CD4-positive, alpha-beta memory T cell (primary cell): ENCODE data around the gene PTOV1. TPM values are rescaled to one million over a fixed set of nuclear protein-coding genes. Genes with fewer than 3 reads are reported as not detected.

Experiments
- CTCF ChIA-PET: fragments of 350-600 bp; sonication (Branson Sonifier 250); formaldehyde crosslinking; loops from one replicate; lab custom pipeline; 2021; ENCODE audit warnings: inconsistent platforms; ENCODE audit not compliant: partially characterized antibody; lab: Charles Lee
- POLR2A ChIA-PET: fragments of 350-600 bp; sonication (Branson Sonifier 250); formaldehyde crosslinking; loops from one replicate; lab custom pipeline; 2021; ENCODE audit not compliant: partially characterized antibody; lab: Charles Lee
- DNase-seq, 5 donors: peaks; one replicate each; pipeline versions ENCODE4 v3.0.0 to v3.0.0-alpha.2; 2020 to 2022; ENCODE audit warnings: mixed read lengths in 1 of 5
- H3K27ac ChIP-seq: one replicate; pipeline ENCODE4 v1.7.0; 2013; ENCODE audit warnings: low read depth, low read length
- H3K27me3 ChIP-seq: 2 replicates; pipeline ENCODE4 v1.7.0; 2013; ENCODE audit warnings: mild to moderate bottlenecking, low read length, moderate library complexity; ENCODE audit not compliant: insufficient read depth
- H3K36me3 ChIP-seq: 2 replicates; pipeline ENCODE4 v1.7.0; 2013; ENCODE audit warnings: mild to moderate bottlenecking, low read length, moderate library complexity; ENCODE audit not compliant: insufficient read depth
- H3K4me1 ChIP-seq: 2 replicates; pipeline ENCODE4 v1.7.0; 2013; ENCODE audit warnings: mild to moderate bottlenecking, low read length, moderate library complexity; ENCODE audit not compliant: insufficient read depth
- H3K4me3 ChIP-seq, 2 donors: one replicate each; pipeline ENCODE4 v1.7.0; 2013; ENCODE audit warnings: low read length in 2 of 2, mild to moderate bottlenecking in 1 of 2
- H3K9me3 ChIP-seq, 2 donors: one replicate each; pipeline ENCODE4 v1.7.0; 2013; ENCODE audit warnings: low read length in 2 of 2, control low read depth in 1 of 2; ENCODE audit not compliant: control insufficient read depth in 1 of 2
- H3K27ac Mint-ChIP-seq, 7 donors: one replicate each; pipeline ENCODE4 v1.8.0; 2020 to 2021; ENCODE audit warnings: mixed read lengths in 7 of 7, mild to moderate bottlenecking in 6 of 7, inconsistent platforms in 3 of 7, moderate library complexity in 3 of 7
- H3K27me3 Mint-ChIP-seq, 2 donors: one replicate each; pipeline ENCODE4 v1.8.0; 2020 to 2021; ENCODE audit warnings: mixed read lengths in 2 of 2
- H3K36me3 Mint-ChIP-seq, 2 donors: one replicate each; pipeline ENCODE4 v1.8.0; 2020 to 2021; ENCODE audit warnings: mixed read lengths in 2 of 2, inconsistent platforms in 1 of 2, mild to moderate bottlenecking in 1 of 2
- H3K4me1 Mint-ChIP-seq, 4 donors: one replicate each; pipeline ENCODE4 v1.8.0; 2020 to 2021; ENCODE audit warnings: mixed read lengths in 4 of 4, mild to moderate bottlenecking in 1 of 4
- H3K4me3 Mint-ChIP-seq, 8 donors: one replicate each; pipeline ENCODE4 v1.8.0; 2020 to 2021; ENCODE audit warnings: mixed read lengths in 8 of 8, mild to moderate bottlenecking in 7 of 8, moderate library complexity in 6 of 8, inconsistent platforms in 3 of 8
- H3K9me3 Mint-ChIP-seq, 8 donors: one replicate each; pipeline ENCODE4 v1.8.0; 2020 to 2021; ENCODE audit warnings: mixed read lengths in 8 of 8, mild to moderate bottlenecking in 5 of 8, inconsistent platforms in 3 of 8, moderate library complexity in 1 of 8
- intact Hi-C: fragments of 100-400 bp; cut with micrococcal nuclease; formaldehyde crosslinking; loops from one replicate; pipeline ENCODE4 v1.15.1; 2023
- polyA plus RNA-seq, 2 donors: library from polyadenylated mRNA; unstranded; fragments of 300-500 nt; fragmentation: Illumina TruSeq; gene quantifications; one replicate each; pipeline ENCODE4 v1.2.3, GENCODE V29; 2021
- total RNA-seq, 2 experiments: library from RNA; stranded (reverse); gene quantifications; one replicate each; pipeline ENCODE4 v1.2.3, GENCODE V29; 2021

PTOV1 gene
- total and polyA plus RNA-seq, 4 experiments from 2014 or later = 40.7 to 156 (median 104) TPM

DNA sequence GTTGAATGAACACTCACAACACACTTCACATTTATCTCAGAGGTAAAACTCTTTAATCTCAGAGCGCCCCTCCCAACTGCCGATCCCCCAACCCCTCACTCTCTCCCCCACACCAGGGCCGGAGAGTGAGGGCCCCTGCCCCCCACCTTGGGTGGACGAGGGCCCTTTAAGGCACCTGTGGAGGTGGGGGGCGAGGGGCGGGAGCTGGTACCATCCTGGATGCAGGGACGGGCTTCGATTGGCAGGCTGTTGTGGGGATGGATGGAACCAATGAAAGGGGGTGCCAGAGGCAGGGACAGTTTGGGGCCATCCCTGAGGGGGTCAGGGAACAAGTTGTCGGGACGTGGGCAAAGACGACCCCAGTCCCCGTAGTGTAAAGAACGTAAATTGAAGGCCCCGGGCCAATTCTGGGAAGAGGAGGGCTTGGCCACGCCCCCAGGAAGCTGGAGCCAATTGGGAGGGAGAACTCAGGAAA lies 18.1 kb downstream of the PTOV1 start:
- Mint-ChIP-seq H3K4me3 (no peak overlapping the region), H3K9me3 (peaks cover 0 to 3% (median 0%) of the 10 kb centered on the region in 8 donors), H3K27me3 (no peaks in the 10 kb centered on the region), H3K27ac (no peak overlapping the region), H3K36me3 (peaks cover 0 to 24% of the 10 kb centered on the region in 2 donors), H3K4me1 (peaks cover 15 to 47% (median 21%) of the 10 kb centered on the region in 4 donors)
- intact Hi-C loops = loop anchor here (1.0 to 5.0 kb wide), 4 partner anchors 8 to 1547 kb away; partner anchors contain the start of genes AKT1S1, FUZ, RRAS and TBC1D17
- Histone ChIP-seq H3K27ac (peak overlapping the region; percentile 66), H3K4me1 (peaks cover 53% of the 10 kb centered on the region), H3K9me3 (no peaks in the 10 kb centered on the region), H3K4me3 (peak overlapping the region; percentile 47 to 70), H3K27me3 (no peaks in the 10 kb centered on the region), H3K36me3 (peaks cover 11% of the 10 kb centered on the region)
- POLR2A ChIA-PET = interaction anchor here (0.5 to 9.1 kb wide), 26 partner anchors 8 to 994 kb away, joined by 3 to 173 read pairs (median 4); partner anchors contain the start of genes AKT1S1, AP2A1, ATF5 and FUZ
- CTCF ChIA-PET = interaction anchor here (0.6 to 2.8 kb wide), 4 partner anchors 60 to 323 kb away, joined by 4 to 10 read pairs (median 4); partner anchors contain the start of genes ATF5 and NUP62
- no peak for DNase-seq

DNA sequence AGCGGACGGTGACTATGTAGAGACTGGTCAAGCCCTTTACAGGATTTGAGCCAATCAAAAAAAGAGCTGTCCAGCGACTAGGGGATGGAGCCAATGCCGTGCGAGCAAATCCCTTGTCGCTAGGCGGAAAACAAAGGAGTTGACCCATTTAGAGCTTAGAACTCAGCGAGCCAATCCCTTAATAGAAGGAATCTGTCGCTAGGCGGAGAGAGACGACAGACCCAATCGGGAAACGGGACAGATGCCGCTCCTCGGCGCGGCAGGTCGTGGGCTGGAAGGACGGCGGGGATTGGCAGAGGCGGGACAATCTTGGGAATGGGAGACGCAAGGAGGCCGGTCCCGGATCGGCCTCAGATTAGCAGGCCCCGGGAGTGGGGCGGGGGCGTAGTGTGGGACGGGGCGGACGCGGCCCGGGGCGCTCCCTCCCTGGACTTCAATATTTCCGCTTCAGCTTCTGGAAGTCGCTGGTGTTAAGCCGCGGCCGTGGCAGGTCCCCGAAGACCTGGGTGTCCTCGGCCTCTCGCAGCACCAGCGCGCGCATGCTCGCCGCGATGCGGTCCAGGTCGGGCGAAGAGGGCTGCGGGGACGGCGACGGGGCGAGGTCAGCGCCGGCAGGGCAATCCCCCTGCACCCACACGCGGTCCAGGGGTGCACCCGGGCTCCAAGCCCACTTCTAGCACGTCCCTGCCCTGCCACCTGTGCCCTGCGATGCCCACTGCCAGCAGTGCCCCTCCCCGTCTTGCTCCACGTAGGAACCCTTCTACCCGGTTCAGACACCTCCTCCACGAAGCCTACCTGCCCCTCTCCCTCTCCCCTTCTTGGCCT lies 18.7 kb downstream of the PTOV1 start:
- H3K36me3 Mint-ChIP-seq = peaks cover 0 to 18% of the 10 kb centered on the region in 2 donors
- H3K4me1 Mint-ChIP-seq = peaks cover 17 to 43% (median 23%) of the 10 kb centered on the region in 4 donors
- H3K27me3 ChIP-seq = no peaks in the 10 kb centered on the region
- H3K27ac Mint-ChIP-seq = peak overlapping the region in 5 of 7 donors; percentile 88 to 94 (median 92)
- peak overlapping the region in 3 of 8 donors; percentile 78 to 87 (median 81) for H3K4me3 Mint-ChIP-seq
- H3K4me1 ChIP-seq = peaks cover 53% of the 10 kb centered on the region
- peaks cover 4% of the 10 kb centered on the region for H3K36me3 ChIP-seq
- H3K27me3 Mint-ChIP-seq = no peaks in the 10 kb centered on the region
- POLR2A ChIA-PET = interaction anchor here (0.5 to 9.1 kb wide), 24 partner anchors 7 to 995 kb away, joined by 3 to 173 read pairs (median 4); partner anchors contain the start of genes AKT1S1, AP2A1, ATF5 and FUZ
- peak; percentile 92 to 94 (median 92) for DNase-seq
- peaks cover 0 to 3% (median 0%) of the 10 kb centered on the region in 8 donors for H3K9me3 Mint-ChIP-seq
- CTCF ChIA-PET = interaction anchor here (0.6 to 2.8 kb wide), 4 partner anchors 60 to 324 kb away, joined by 4 to 10 read pairs (median 4); partner anchors contain the start of genes ATF5 and NUP62
- peak overlapping the region; percentile 47 to 70 for H3K4me3 ChIP-seq
- H3K27ac ChIP-seq = peak overlapping the region; percentile 66
- no peaks in the 10 kb centered on the region for H3K9me3 ChIP-seq
- intact Hi-C loops = loop anchor here (1.0 to 5.0 kb wide), 4 partner anchors 8 to 1547 kb away; partner anchors contain the start of genes AKT1S1, FUZ, RRAS and TBC1D17

DNA sequence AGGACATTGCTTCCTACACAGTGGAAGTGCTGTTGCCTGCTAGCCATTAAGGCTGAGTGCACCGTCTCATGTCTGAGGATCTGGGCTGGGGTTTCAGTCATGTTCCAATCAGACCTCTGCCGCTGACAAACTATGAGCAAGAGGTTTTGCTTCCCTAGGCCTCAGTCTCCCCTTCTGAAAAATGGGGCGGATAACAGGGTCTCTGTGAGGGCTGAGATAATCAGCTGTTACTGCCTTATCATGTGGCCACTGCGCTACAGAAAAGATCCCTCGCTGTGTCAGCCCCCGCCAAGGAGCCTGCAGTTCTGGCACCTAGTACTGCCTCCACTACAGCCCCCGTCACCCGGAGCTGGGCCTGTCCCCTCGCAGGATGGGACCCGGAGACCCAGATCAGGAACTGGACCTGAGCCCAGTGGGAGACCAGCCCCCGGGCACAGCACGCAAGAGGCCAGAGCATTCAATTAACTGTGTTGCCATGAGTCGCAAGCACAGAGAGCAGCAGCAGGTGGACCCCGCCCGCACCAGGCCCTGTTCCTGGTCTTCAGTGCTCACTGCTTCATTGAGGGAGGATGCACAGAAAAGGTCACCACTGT lies 19.4 kb downstream of the PTOV1 start:
- CTCF ChIA-PET = interaction anchor here (2.8 kb wide), 1 partner anchor 153 kb away, joined by 10 read pairs; no protein-coding TSS in a partner anchor
- no peaks in the 10 kb centered on the region for H3K27me3 Mint-ChIP-seq
- Histone ChIP-seq H3K4me1 (peaks cover 54% of the 10 kb centered on the region), H3K27me3 (no peaks in the 10 kb centered on the region), H3K27ac (peak overlapping the region; percentile 66), H3K4me3 (peak overlapping the region; percentile 11 to 70), H3K36me3 (no peaks in the 10 kb centered on the region), H3K9me3 (no peaks in the 10 kb centered on the region)
- peak overlapping the region in 5 of 7 donors; percentile 88 to 94 (median 92) for H3K27ac Mint-ChIP-seq
- intact Hi-C loops = no loop called here
- peaks cover 0 to 13% of the 10 kb centered on the region in 2 donors for H3K36me3 Mint-ChIP-seq
- DNase-seq = no peak
- H3K4me3 Mint-ChIP-seq = peak overlapping the region in 4 of 8 donors; percentile 57 to 87 (median 80)
- peaks cover 20 to 39% (median 26%) of the 10 kb centered on the region in 4 donors for H3K4me1 Mint-ChIP-seq
- H3K9me3 Mint-ChIP-seq = peaks cover 0 to 3% (median 0%) of the 10 kb centered on the region in 8 donors
- POLR2A ChIA-PET = interaction anchor here (1.0 to 9.1 kb wide), 6 partner anchors 17 to 230 kb away, joined by 3 to 173 read pairs (median 9); partner anchors contain the start of genes ATF5, MED25, NUP62 and PTOV1

DNA sequence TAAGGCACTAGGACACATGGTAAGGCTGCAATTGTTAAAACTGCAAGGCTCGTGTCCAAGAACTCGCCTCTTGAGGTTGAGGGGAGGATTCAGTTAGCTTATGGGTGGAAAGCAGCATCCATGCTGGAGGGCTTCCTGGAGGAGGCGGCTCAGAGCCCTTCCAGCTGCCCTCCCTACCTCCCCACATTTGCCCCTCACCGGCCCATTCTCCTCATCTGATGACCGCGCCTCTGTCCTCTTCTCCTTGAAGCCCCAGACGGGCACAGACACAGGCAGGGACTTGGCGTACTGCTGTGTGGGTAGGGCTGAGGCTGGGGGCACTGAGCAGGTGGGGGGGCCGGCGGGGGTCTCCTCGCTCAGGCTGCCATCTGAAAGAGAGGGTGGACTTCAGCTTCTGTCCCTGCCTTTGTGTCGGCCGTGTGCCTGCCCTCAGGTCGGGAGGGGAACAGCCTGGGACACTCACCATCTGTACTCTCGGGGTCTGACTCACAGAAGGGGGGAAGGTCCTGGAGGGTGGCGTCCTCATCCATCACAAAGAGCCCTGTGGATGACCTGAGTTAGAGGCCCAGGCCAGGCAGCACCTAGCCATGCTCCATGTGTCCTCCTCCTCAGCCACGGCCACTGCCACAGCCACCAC lies 20.5 kb downstream of the PTOV1 start:
- H3K4me1 ChIP-seq = peaks cover 50% of the 10 kb centered on the region
- H3K27me3 Mint-ChIP-seq = no peaks in the 10 kb centered on the region
- peaks cover 0 to 3% (median 0%) of the 10 kb centered on the region in 8 donors for H3K9me3 Mint-ChIP-seq
- no peaks in the 10 kb centered on the region for H3K9me3 ChIP-seq
- peaks cover 0 to 10% of the 10 kb centered on the region in 2 donors for H3K36me3 Mint-ChIP-seq
- peak overlapping the region in 4 of 7 donors; percentile 33 to 90 (median 68) for H3K27ac Mint-ChIP-seq
- H3K4me3 Mint-ChIP-seq = peak overlapping the region in 3 of 8 donors; percentile 17 to 50 (median 39)
- no peaks in the 10 kb centered on the region for H3K36me3 ChIP-seq
- CTCF ChIA-PET = no interaction called here
- intact Hi-C loops = no loop called here
- POLR2A ChIA-PET = interaction anchor here (0.7 to 9.1 kb wide), 4 partner anchors 18 to 231 kb away, joined by 3 to 173 read pairs (median 3); partner anchors contain the start of genes AP2A1 and PTOV1
- DNase-seq = peak in 1 of 5 donors; percentile 47
- no peaks in the 10 kb centered on the region for H3K27me3 ChIP-seq
- no peak overlapping the region for H3K27ac ChIP-seq
- peaks cover 18 to 34% (median 27%) of the 10 kb centered on the region in 4 donors for H3K4me1 Mint-ChIP-seq
- no peak overlapping the region for H3K4me3 ChIP-seq

DNA sequence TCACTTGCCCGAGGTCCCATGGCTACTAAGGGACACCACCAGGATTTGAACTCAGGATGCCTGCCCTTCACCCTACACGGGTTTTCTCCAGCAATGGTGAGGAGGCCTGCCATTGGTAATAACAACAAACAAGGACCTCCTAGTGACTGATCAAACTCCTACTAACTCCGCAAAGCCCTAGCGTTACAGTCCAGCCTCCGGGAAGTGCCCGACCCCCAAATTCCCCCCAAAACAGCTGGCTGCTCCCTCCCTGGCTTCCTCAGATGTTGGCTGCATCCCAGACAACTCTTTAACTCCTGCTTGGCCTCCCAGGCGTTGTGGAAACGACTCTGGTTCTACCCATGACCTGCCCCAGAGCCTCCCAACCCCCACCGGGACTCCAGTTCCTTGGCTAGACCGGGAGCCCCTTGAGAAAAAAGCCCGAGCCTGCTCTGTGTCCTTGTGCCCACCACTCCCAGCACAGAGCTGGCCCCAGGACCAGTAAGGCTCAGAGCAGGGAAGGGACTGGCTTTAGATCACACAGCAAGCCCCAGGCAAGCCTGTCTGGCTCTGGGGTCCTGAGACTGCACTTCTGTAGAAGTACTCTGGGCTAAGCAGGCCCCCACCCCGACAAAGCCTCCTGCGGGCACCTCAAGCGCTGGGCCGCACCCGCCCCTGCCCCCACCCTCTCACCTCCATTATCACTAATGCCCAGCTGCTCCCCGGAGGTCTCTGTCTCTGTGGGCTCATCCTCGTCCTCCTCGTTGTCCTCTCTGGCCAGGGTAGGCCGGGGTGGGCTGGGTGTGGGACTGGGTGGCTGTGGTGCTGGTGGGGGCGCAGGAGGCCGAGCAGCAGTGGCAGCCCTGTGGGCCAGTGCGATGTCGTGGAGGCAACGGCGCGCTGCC lies 21.5 kb downstream of the PTOV1 start:
- Mint-ChIP-seq H3K4me3 (peak overlapping the region in 4 of 8 donors; percentile 1 to 35 (median 23)), H3K36me3 (peaks cover 0 to 4% of the 10 kb centered on the region in 2 donors), H3K4me1 (peaks cover 12 to 34% (median 20%) of the 10 kb centered on the region in 4 donors), H3K9me3 (peaks cover 0 to 3% (median 0%) of the 10 kb centered on the region in 8 donors), H3K27me3 (no peaks in the 10 kb centered on the region), H3K27ac (peak overlapping the region in 3 of 7 donors; percentile 33 to 90 (median 78))
- Histone ChIP-seq H3K27me3 (no peaks in the 10 kb centered on the region), H3K4me3 (no peak overlapping the region), H3K36me3 (no peaks in the 10 kb centered on the region), H3K4me1 (peaks cover 46% of the 10 kb centered on the region), H3K27ac (no peak overlapping the region), H3K9me3 (no peaks in the 10 kb centered on the region)
- ChIA-PET CTCF (no interaction called here), POLR2A (interaction anchor here (0.7 to 1.0 kb wide), 2 partner anchors 68 to 106 kb away, joined by 3 read pairs; partner anchors contain the start of gene AP2A1)
- intact Hi-C loops = no loop called here
- DNase-seq = no peak
